ENCODE results near the gene USP31. TPM values are rescaled to one million over a fixed set of nuclear protein-coding genes. Genes with fewer than 3 reads are reported as not detected.

USP31 gene
- total RNA-seq, 1 experiment from 2014 or later: 16.1 TPM

- no peaks in the 10 kb centered on the region for H3K79me1 ChIP-seq (ENCODE audit: insufficient read depth, low read depth, low read length, poor library complexity, severe bottlenecking)
- no peaks in the 10 kb centered on the region for H3K4me1 ChIP-seq (ENCODE audit: insufficient read depth, low read length)
- H2BK120ac ChIP-seq (ENCODE audit: low read depth, low read length, poor library complexity, severe bottlenecking): no peak overlapping the region
- TF ChIP-seq CTCF (conservative IDR thresholded peaks at IDR 0.05): no peak
- no peaks in the 10 kb centered on the region for H4K20me1 ChIP-seq (ENCODE audit: control insufficient read depth, insufficient read depth, insufficient read length)
- no peak overlapping the region for H2BK5ac ChIP-seq (ENCODE audit: insufficient read length, low read length)
- peaks cover 12 to 13% of the 10 kb centered on the region in 2 experiments for H3K4me1 Mint-ChIP-seq
- no peak overlapping the region for H4K5ac ChIP-seq (ENCODE audit: insufficient read length, low read depth, low read length)
- H4K91ac ChIP-seq (ENCODE audit: insufficient read length, low read depth, low read length): no peak overlapping the region
- H3K56ac ChIP-seq (ENCODE audit: insufficient read length, low read depth, low read length): no peak overlapping the region
- no peak overlapping the region for H3K18ac ChIP-seq (ENCODE audit: insufficient read length, low read depth, low read length)
- WGBS (ENCODE audit: extremely low coverage, insufficient read length, low lambda C conversion rate): no CpG with 5 or more reads among the region's 4 CpGs
- no peak overlapping the region for H2AK5ac ChIP-seq (ENCODE audit: insufficient read length, low read length)
- no peaks in the 10 kb centered on the region for H3K9me3 ChIP-seq (ENCODE audit: control insufficient read depth, low read depth, low read length)
- no peaks in the 10 kb centered on the region for H3K9me3 Mint-ChIP-seq
- H3T11ph ChIP-seq (ENCODE audit: low read length): no peak overlapping the region
- H3K27me3 Mint-ChIP-seq (ENCODE audit: low read depth): peaks cover 4% of the 10 kb centered on the region
- no peak overlapping the region for H2AFZ ChIP-seq (ENCODE audit: low read length)
- H3K4me3 Mint-ChIP-seq: no peak overlapping the region
- no peak overlapping the region for H3K27ac Mint-ChIP-seq
- H3K9ac ChIP-seq (ENCODE audit: extremely low read depth, insufficient read length, low read length): no peak overlapping the region
- no peak overlapping the region for H2BK15ac ChIP-seq (ENCODE audit: low read depth, low read length)
- H3K36me3 Mint-ChIP-seq (ENCODE audit: insufficient read depth in 1 of 3, low read depth in 3 of 3): no peaks in the 10 kb centered on the region
- H3K27ac ChIP-seq (ENCODE audit: insufficient read length, low read depth, low read length): no peak overlapping the region
- no peaks in the 10 kb centered on the region for H3K79me2 ChIP-seq (ENCODE audit: insufficient read depth, low read length)
- H3K23me2 ChIP-seq (ENCODE audit: insufficient read length, low read depth, low read length, poor library complexity, severe bottlenecking): no peaks in the 10 kb centered on the region
- H2BK20ac ChIP-seq (ENCODE audit: low read depth, low read length, poor library complexity, severe bottlenecking): no peak overlapping the region
- H3K27me3 ChIP-seq (ENCODE audit: insufficient read depth, low read length): no peaks in the 10 kb centered on the region
- no peak overlapping the region for H4K8ac ChIP-seq (replicated peaks; ENCODE audit: insufficient read length, low read depth, low read length)
- no peak for DNase-seq
- H3K4me2 ChIP-seq (ENCODE audit: insufficient read depth, insufficient read length, low read length): no peak overlapping the region
- no peak overlapping the region for H3K23ac ChIP-seq (ENCODE audit: insufficient read length, low read depth, low read length)
- H3K14ac ChIP-seq (ENCODE audit: insufficient read depth, low read length): no peak overlapping the region
- no peak overlapping the region for H3K4ac ChIP-seq (ENCODE audit: low read depth, low read length)
- no peak overlapping the region for H2BK12ac ChIP-seq (ENCODE audit: insufficient read length, low read depth, low read length)
These were observed 123.5 kb downstream of the USP31 start for GRCh38 chr16:23025692-23026307.

All from H9 (cell line).